DMS153 treated with DMSO at 0.1 percent for 48 hours (cell line): ENCODE data around the gene LRRC8E.
A peak's percentile ranks its signal among the peaks of the same experiment; 100 is the strongest.
"Not testable (repeated sequence)": the region's sequence is repeated elsewhere in the genome, so short reads cannot be mapped to it uniquely, and the experiment has no call there.

Experiments
- DNase-seq: peaks from one replicate; lab custom pipeline; 2025; ENCODE audit not compliant: unreplicated experiment; lab: John Stamatoyannopoulos, UW

Gene LRRC8E

DNA sequence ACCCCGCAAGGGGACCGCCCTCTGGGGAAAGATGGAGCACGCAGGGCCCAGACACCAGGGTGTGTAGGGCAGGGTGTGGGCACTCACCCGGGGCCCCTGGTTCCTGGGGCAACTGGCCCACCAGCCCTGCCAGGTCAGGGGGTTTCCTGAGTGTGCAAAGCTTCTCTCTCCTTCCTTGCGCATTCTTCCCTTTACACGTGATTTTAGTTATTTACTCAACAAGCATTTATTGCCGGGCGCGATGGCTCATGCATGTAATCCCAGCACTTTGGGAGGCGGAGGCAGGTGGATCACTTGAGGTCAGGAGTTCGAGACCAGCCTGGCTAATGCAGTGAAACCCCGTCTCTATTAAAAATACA, 34.6 kb upstream of the LRRC8E start:
- DNase-seq: no peak

DNA sequence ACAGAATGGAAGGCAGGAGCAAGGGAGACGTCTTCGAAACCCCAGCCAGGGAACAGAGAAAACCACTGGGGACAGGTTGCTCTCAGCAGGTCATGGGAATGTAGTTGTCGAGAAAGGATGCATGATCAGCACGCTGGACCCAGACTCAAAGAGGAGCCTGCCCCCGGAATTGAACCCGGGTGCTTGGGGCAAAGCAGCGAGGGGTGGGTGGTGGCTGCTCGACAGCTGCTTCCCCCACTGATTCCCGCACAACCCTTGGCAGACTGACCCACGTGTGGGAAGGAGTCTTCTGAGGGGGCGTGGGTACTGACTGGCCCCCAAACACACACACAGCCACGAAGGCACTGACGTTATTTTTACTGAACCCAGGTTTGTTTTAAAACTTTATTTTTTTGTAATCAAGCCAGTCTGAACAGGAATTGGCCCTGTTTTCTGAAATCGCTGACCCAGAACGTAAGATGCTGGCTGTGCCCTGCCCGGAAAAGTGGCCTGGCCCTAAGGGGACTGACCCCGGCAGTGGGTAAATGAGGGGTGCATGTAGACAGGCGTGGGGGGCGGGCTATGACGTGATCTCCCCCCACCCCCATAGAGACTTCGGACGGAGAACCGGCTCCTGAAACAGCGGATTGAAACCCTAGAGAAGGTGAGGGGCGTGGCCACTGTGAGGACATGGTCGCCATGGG, 32.7 kb upstream of the LRRC8E start:
- DNase-seq: no peak

DNA sequence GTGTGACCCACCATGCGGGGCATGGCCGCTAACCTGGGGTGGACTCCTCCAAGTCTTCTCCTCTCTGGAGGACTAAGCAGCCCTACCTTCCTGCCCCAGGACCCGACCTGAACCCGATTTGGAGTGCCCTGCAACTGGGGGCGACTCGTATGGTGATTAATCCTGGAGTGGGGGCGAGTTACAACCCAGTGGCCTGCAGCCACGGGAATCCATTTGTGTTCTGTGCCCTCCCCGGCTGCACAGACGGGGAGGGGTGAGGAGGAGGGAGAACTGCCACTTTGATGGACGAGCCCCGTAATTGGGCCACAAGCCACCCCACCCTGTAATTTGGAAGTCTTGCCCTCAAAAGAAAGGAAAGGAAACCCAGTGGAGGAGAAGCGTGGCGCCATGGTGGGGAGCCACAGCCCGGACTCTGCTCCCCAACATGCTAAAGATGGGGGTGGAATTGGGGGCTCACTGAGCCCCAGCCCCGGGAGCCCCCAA, 32.2 kb upstream of the LRRC8E start:
- DNase-seq: no peak

DNA sequence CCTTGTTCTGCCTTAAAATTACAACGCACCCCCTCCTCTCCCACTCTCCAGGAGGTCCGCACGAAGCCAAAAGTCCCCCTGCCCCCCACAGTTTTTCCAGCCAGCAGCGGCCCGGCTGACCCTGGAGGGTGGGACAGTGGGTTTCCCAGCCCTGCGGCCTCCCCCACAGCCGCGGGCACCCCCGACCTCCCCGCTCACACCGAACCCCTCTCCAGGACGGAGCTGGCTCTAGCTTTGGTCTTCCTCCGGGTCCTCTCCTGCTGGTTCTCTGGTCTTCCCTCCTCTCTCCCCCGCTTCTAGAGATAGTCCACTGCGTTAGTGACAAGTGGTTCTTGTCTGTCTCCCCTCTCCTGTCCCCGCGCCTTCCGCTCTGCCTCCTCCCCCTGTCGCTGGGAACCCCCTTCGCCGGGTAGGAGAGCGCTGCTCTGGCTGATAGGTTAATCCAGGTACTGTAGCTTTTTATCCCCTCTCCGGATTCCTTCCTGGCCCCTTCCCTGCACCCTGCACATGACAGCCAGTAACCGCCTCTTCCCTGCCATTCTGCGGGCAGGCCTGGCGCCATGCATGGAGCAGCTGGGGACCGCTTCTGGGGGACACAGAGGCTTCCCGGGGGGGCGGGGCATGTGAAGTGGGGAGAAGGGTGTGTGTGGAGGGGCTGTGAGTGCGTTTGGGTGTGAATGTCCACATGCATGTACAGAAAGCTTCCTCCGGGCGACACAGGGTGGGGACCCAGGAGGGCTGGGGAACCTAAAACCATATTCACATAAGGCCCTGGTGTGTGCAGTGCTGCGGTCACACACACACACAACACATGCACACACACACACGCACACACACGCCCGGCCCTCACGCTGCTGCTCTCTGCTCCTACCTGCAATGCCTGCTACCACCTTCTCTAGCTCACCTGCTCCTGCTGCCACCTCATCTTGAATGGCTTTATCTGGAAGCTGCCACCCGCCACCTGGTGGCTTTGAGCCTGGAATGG, 31.3 kb upstream of the LRRC8E start:
- DNase-seq: no peak

DNA sequence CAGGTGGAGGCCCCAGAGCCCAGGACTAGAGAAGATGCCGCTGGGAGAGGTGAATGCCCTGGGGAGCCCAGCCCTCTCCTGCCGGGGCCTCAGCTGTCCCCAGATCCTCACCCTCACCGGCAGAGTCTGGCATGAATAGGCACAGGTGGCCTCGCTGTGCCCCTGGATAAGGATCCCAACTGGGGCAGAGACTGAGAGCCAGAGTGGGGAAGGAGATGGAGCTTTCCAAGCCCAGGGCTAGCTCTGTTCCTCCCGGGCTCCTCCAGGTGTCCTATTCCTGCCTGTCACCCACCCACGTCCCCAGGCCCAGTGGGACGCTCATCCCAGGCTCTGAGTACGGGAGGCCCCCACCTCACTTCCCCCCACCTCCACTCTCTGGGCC, 30.6 kb upstream of the LRRC8E start:
- DNase-seq: no peak

DNA sequence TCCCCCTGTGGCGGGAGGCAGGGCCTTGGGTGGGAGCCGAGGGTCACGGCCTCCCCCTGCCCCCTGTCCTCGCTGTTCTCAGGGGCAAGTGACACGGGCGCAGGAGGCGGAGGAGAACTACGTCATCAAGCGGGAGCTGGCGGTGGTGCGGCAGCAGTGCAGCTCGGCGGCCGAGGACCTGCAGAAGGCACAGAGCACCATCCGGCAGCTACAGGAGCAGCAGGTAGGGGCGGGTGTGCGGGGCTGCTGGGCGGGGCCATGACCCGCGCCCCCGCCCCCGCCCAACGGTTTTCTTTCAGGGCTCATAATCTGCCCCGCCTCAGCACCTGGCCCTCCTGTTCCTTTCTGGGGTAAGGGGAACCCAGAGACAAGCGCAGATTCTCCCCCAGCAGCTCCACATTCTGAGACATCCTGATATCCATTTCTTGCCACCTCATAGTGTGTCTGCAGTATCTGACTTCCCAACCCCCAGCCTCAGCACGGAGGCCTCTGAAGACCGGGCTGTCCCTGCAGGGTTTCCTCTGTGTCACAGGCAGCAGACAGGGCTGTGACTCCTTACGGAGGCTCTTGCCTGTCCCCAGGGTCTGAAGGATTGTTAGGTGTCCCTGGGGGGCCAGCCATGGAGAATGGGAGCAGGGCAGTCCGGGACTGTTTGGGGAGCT, 30.1 kb upstream of the LRRC8E start:
- DNase-seq: peak; percentile 82

DNA sequence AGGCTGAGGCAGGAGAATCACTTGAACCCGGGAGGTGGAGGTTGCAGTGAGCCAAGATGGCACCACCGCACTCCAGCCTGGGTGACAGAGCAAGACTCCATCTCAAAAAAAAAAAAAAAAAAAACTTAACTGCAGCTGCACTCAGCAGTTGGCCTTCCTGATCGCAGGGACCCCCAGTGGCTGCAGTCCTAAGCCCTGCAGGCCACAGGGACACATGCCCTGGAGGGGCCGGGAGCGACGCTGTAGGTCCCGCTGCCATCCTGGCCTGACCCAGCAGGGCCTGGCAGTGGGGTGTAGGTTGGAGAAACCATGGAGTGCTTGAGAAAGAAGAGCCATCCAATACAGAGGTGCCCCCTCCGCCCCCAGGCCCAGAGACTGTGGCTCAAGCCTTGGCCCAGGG, 29.2 kb upstream of the LRRC8E start:
- DNase-seq: not testable (repeated sequence)

DNA sequence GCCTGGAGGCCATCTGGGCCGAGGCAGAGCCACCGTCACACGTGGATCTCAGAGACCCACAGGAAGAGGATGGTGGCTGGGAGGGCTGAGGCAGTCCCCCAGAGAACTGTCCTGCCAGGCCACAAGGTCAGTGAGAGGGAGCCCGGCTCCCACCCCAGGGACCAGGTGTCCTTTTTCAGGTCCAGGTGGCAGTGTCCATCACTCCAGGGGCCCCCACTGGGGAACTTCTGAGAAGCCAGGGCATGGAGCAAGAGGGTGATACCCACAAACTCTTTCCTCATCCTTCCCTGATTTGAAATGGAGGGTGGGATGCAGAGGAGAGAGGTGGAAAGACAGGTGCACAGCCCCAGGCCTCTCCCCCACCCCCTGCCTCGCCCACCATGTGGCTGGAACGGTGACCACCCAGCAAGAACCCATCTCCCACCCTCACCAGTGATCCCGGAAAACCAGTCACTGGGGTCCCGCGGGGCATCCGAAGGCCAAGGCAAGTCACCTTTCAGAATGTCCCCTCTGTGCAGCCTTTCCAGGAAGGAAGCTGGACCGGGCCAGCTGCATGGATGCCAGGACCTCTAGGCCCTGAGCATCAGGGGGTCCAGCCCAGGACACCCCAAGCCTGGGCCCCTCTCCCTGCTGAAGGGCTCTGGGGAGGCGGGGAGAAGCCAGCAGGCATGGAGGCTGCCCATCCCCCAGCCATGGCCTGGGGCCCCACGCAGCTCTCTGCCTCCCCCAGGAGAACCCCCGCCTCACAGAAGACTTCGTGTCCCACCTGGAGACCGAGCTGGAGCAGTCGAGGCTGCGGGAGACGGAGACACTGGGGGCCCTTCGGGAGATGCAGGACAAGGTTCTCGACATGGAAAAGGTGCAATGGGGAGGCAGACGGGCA, 28.2 kb upstream of the LRRC8E start:
- no peak for DNase-seq

DNA sequence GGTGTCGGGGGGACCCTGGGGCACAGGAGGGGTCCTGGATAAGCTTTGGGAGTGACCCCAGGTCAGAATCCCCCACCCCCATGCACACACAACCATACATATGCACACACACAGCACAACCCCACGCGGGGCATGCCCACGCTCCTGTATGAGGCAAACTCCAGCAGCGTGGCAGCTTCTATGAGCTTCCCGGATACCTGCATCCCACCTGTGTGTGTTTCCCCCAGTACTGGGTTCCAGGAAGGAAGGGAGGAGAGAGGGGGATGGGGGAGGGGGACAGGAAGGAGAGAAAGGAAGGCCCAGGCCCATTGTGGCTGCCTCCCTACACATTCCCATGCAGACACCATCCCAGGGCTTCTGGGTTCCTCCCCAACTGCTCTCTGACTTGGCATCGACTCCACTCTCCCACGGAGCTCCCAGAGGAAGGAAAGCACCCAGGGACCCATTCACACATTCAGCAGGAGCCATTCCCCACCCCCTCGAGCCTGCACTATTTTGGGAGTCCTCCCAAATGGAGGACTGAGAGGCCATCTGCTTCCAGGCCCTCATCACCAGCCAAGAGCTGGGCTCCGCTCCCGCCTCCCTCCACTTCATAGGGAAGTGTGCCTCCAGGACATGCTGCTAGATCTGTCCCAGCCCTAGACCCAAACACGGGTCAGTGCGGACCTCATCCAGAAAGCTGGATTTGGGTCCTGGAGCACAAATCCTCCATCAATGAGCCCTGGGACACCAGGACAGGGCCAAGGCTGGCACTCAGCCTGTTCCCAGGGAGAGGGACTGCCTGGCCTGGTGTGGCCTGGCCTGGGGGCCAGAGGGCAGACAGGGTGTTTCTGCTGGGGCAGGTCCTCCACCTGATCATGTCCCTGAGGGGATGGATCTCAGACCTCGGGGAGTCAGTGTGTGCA, 27.3 kb upstream of the LRRC8E start:
- DNase-seq: no peak

DNA sequence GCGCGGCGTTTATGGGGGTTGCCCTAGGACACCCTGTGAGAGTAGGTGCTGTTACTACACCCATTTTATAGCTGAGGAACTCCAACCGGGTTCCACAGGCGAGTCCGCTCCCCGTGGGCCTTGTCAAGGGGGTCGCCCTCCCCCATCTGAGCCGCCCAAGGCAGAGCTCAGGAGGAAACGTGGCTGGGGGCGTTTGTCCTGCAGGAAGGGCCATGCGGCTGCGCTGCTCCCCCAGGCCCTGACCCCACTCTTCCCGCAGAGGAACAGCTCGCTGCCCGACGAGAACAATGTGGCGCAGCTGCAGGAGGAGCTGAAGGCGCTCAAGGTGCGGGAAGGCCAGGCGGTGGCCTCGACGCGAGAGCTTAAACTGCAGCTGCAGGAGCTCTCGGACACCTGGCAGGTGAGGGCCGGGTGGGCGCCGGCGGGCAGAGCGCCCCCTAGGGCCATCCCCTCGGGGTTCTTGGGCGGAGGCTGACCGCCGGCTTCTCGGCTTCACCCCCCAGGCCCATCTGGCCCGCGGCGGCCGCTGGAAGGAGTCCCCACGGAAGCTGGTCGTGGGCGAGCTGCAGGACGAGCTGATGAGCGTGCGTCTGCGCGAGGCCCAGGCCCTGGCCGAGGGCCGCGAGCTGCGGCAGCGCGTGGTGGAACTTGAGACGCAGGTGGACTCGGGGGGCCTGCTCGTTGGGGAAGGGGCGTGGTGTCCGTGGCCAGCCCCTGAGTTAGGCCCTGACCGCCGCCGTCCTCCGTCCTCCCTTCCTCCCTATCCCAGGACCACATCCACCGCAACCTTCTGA, 26.5 kb upstream of the LRRC8E start:
- no peak for DNase-seq

DNA sequence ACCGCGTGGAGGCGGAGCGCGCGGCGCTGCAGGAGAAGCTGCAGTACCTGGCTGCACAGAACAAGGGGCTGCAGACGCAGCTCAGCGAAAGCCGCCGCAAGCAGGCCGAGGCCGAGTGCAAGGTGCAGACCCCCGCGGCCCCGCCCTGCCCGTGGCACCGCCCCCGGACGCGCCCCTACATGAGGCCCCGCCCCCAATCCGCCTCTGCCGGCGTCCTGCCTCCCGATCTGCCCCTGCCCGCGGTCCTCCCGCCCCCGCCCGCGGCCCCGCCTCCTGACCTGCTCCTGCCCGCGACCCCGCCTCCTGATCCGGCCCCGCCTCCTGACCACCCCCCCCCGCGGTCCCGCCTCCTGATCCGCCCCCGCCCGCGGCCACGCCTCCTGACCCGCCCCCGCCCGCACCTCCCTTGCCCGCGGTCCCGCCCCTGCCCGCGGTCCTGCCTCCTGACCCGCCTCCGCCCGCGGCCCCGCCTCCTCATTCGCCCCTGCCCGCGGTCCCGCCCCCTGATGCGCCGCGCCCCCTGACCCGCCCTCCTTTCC, 25.8 kb upstream of the LRRC8E start:
- peak; percentile 28 for DNase-seq

DNA sequence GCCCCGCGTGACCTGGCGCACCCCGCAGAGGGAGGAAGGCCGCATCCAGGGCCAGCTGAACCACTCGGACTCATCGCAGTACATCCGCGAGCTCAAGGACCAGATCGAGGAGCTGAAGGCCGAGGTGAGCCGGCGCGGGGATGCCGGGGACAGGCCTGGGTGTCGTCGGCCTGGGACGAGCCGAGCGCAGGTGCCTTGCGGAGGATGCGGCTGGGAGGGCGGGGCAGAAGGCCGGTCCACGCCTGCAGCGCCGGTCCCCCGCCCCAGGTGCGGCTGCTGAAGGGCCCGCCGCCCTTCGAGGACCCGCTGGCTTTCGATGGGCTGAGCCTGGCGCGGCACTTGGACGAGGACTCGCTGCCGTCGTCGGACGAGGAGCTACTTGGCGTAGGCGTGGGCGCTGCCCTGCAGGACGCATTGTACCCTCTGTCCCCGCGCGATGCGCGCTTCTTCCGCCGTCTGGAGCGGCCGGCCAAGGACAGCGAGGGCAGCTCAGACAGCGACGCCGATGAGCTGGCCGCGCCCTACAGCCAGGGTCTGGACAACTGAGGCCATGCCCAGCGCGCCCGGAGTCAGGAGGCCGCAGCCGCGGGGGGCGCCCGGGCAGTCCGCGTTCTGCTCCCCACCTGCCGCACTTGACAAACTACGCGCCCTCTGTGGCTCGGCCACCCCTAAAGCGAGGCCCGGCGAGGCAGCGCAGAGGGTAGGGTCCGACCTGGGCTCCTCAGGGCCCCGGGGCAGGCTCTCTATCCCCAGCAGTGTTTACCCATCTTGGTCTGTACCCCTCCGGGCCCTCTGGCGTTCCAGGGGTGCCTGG, 24.9 kb upstream of the LRRC8E start:
- no peak for DNase-seq

DNA sequence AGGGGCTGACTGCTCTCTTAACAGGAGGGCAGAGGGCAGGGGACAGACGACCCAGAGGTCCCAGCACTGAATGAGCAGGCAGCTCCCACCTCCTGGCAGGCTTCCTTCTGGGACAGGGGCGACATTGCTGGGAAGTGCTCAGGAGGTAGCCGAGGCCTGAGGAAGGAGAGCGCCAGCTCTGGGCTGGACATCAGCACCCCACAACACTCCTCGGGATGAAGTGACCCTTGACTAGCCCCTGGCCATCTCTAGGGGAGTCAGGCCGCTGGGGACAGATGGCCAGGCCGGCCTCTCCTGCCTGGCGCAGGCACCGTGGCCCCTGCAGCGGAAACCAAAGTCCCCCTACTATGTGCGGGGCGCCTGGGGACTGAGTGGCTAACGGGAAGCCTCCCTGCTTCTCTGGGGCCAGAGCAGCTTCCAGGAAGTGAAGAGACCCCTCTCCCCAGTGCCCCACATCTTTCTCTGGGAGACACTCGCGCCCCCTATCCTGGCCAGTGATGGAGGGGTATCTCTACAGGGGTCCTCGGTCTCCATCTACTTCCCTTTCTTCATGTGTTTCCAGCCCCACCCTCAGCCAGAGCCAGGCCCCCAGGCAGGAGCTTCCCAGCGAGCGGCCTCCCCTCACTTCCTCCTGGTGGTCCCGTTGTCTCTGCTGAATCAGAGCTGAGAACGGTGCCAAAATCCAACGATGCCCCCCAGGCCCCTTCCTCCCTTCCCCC, 24.2 kb upstream of the LRRC8E start:
- DNase-seq: no peak

DNA sequence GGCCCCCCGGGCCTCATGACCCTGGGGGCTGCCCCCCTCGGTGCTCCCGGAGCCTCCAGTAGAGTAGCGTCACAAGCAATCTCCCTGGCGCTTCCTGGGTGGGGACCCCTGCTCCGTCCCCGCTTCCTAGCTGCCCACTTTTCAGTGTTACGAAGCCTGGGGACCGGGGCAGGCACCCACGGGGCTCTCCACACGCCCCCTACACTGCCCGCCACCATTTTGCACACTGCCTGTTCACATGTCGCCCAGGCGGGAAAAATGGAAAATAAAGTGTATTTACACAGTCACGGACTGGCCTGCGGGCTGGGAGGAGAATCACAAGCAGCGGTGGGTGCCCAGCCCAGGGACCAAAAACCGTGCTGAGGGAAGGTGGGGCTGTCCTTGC, 23.6 kb upstream of the LRRC8E start:
- no peak for DNase-seq

DNA sequence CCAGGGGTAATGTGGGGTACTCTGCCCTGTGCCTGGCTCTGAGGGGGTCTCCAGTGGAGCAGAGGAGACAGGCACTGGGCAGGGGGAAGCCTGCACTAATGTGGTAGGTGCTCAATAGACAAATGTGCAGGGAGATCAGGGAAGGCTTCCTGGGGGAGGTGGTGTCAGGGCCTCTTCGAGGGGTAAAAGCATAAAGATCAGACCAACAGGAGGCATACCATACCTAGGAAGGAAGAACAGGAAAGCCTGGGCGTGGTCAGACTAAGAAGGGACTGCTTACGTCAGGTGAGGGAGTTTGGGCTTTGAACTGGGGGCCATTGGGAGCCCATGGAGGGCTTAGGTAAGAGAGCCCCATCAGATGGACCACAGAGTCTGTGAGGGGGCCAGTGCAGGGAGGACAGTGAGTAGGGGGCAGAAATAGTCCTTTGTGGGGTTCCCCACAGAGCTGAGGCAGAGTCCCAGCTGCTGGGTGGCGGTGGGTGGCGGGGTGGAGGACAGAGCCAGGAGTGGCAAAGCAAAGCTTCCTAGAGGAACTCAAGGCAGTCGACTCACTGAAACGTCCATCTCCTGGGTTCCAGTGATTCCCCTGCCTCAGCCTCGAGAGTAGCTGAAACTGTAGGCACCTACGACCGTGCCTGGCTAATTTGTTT, 22.9 kb upstream of the LRRC8E start:
- DNase-seq: no peak

DNA sequence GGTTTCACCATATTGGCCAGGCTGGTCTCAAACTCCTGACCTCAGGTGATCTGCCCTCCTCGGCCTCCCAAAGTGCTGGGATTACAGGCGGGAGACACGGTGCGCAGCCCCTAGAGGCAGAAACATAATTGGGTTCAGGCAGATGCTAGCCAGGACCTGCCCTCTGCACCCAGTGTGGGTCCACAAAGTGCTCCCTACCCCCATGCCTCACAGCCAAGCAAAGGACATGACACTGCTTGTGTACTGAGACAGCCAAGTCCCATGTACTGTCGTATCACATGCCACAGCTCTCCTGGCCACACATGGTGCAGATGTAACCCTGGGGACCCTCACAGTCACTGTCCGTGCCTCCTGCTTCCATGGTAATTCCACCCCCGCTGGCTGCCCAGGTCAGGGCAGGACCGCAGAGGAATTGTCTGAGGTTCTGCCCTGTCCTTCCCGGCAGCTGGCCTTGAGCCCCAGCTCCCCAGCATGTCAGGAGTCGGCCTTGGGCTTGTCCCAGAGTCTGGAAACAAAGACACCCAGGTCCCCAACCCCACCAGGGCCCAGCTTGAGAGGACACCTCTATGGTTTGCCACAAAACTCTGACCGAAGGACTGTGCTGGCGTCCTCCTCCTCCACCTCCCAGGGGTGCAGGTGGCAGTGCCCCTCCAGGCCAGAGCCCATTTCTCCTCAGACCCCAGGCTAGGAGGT, 21.8 kb upstream of the LRRC8E start:
- no peak for DNase-seq
